HepG2 (cell line): ENCODE data around the gene GDF9. TPM values are rescaled to one million over a fixed set of nuclear protein-coding genes. Genes with fewer than 3 reads are reported as not detected.

ENCODE experiments used
- AGO1 ChIP-seq: fragments of 200-400 bp; formaldehyde crosslinking; IDR thresholded peaks from 2 replicates; pipeline ENCODE4 v1.6.1; 2017; ENCODE audit warnings: mild to moderate bottlenecking, low read depth, low read length, moderate library complexity; ENCODE audit not compliant: poor library complexity, severe bottlenecking
- BRD4 ChIP-seq: sonication (generic); formaldehyde crosslinking; IDR thresholded peaks from 2 replicates; pipeline ENCODE4 v1.4.0; 2020; ENCODE audit warnings: missing genetic modification reagents
- CEBPG ChIP-seq: IDR thresholded peaks from 2 replicates; pipeline ENCODE4 v1.6.1; 2016
- FOXP1 ChIP-seq, 2 experiments: fragments of 450-650 bp in 1 of 2; IDR thresholded peaks; 2 replicates each; pipeline ENCODE4 v1.6.1; 2017 to 2018; ENCODE audit warnings: antibody characterized with exemption in 1 of 2
- HDAC1 ChIP-seq: sonication (generic); formaldehyde crosslinking; IDR thresholded peaks from 2 replicates; pipeline ENCODE4 v1.5.1; 2020; ENCODE audit warnings: mild to moderate bottlenecking, missing genetic modification reagents
- HOXA3 ChIP-seq: sonication (generic); formaldehyde crosslinking; IDR thresholded peaks from 2 replicates; pipeline ENCODE4 v1.5.0; 2020; ENCODE audit warnings: missing genetic modification reagents
- IRX3 ChIP-seq: sonication (generic); formaldehyde crosslinking; IDR thresholded peaks from 2 replicates; pipeline ENCODE4 v1.8.1; 2023; ENCODE audit warnings: mild to moderate bottlenecking, low read depth, missing genetic modification reagents, borderline replicate concordance
- MTF1 ChIP-seq: sonication (generic); formaldehyde crosslinking; IDR thresholded peaks from 2 replicates; pipeline ENCODE4 v1.5.0; 2020; ENCODE audit warnings: missing genetic modification reagents
- MZF1 ChIP-seq: sonication (generic); formaldehyde crosslinking; IDR thresholded peaks from 2 replicates; pipeline ENCODE4 v1.8.1; 2023; ENCODE audit warnings: mild to moderate bottlenecking, missing genetic modification reagents, borderline replicate concordance
- NFE2 ChIP-seq: sonication (generic); formaldehyde crosslinking; IDR thresholded peaks from 2 replicates; pipeline ENCODE4 v1.4.0; 2020; ENCODE audit warnings: missing genetic modification reagents
- NONO ChIP-seq, 2 experiments: fragments of 450-650 bp in 1 of 2; sonication (generic) in 1 of 2; formaldehyde crosslinking in 1 of 2; IDR thresholded peaks in 1 of 2; conservative IDR thresholded peaks in 1 of 2; 2 replicates each; pipeline versions ENCODE4 v1.6.1 to v1.8.0; 2017 to 2022; ENCODE audit warnings: mild to moderate bottlenecking in 1 of 2, missing genetic modification reagents in 1 of 2, moderate library complexity in 1 of 2
- PAX8 ChIP-seq: sonication (generic); formaldehyde crosslinking; IDR thresholded peaks from 2 replicates; pipeline ENCODE4 v1.8.0; 2022; ENCODE audit warnings: mild to moderate bottlenecking, missing genetic modification reagents, borderline replicate concordance
- RORA ChIP-seq: sonication (generic); formaldehyde crosslinking; IDR thresholded peaks from 2 replicates; pipeline ENCODE4 v1.5.0; 2020; ENCODE audit warnings: mild to moderate bottlenecking, missing genetic modification reagents, moderate library complexity
- SAP130 ChIP-seq: IDR thresholded peaks from 2 replicates; pipeline ENCODE4 v1.6.1; 2016; ENCODE audit warnings: low read depth
- SYNCRIP ChIP-seq: fragments of 200-400 bp; formaldehyde crosslinking; IDR thresholded peaks from 2 replicates; pipeline ENCODE4 v1.6.1; 2018; ENCODE audit warnings: mild to moderate bottlenecking, low read depth, low read length; ENCODE audit not compliant: insufficient read depth
- TOE1 ChIP-seq: sonication (generic); formaldehyde crosslinking; IDR thresholded peaks from 2 replicates; pipeline ENCODE4 v1.4.0; 2020; ENCODE audit warnings: mild to moderate bottlenecking, missing genetic modification reagents
- ZBTB33 ChIP-seq: sonication (generic); formaldehyde crosslinking; IDR thresholded peaks from 2 replicates; pipeline ENCODE4 v1.4.0; 2020; ENCODE audit warnings: missing genetic modification reagents
- ZBTB38 ChIP-seq: sonication (generic); formaldehyde crosslinking; IDR thresholded peaks from 2 replicates; pipeline ENCODE4 v1.5.1; 2020; ENCODE audit warnings: mild to moderate bottlenecking, missing genetic modification reagents
- ZNF33B ChIP-seq: sonication (generic); formaldehyde crosslinking; IDR thresholded peaks from 2 replicates; pipeline ENCODE4 v1.5.1; 2020; ENCODE audit warnings: mild to moderate bottlenecking, missing genetic modification reagents
- ZNF468 ChIP-seq: sonication (generic); formaldehyde crosslinking; IDR thresholded peaks from 2 replicates; pipeline ENCODE4 v1.8.0; 2022; ENCODE audit warnings: mild to moderate bottlenecking, moderate library complexity, missing genetic modification reagents
- ZNF510 ChIP-seq: sonication (generic); formaldehyde crosslinking; IDR thresholded peaks from 2 replicates; pipeline ENCODE4 v1.4.0; 2020; ENCODE audit warnings: low read depth, mild to moderate bottlenecking, missing genetic modification reagents
- ZSCAN29 ChIP-seq: sonication (generic); formaldehyde crosslinking; conservative IDR thresholded peaks from 2 replicates; pipeline ENCODE4 v1.4.0; 2020; ENCODE audit warnings: mild to moderate bottlenecking, missing genetic modification reagents
- polyA plus RNA-seq, 8 experiments: library from polyadenylated mRNA; depleted of rRNA in 3 of 8; stranded (reverse) in 7 of 8; unstranded in 1 of 8; fragments of >200 nt; fragmentation: Illumina TruSeq in 4 of 8; extraction: Trizol in 4 of 8; gene quantifications; 2 replicates each; pipeline versions ENCODE4 v1.2.1 to v1.2.3, GENCODE V29; 2011 to 2016; ENCODE audit warnings: low read depth in 4 of 8, missing spikeins in 1 of 8, mixed read lengths in 1 of 8; ENCODE audit not compliant: insufficient read depth in 1 of 8
- total RNA-seq, 5 experiments: library from RNA; depleted of rRNA; stranded (reverse); fragments of >200 nt; fragmentation: Illumina TruSeq; extraction: Trizol; gene quantifications; 2 replicates each; pipeline ENCODE4 v1.2.3, GENCODE V29; 2016; ENCODE audit warnings: low read depth in 1 of 5
- TF ChIP-seq, protein P1 (sequence below): sonication (generic); formaldehyde crosslinking; IDR thresholded peaks from 2 replicates; pipeline ENCODE4 v1.5.1; 2020; ENCODE audit warnings: missing genetic modification reagents, mild to moderate bottlenecking, borderline replicate concordance
- TF ChIP-seq, protein P2 (sequence below): sonication (generic); formaldehyde crosslinking; IDR thresholded peaks from 2 replicates; pipeline ENCODE4 v1.8.0; 2022; ENCODE audit warnings: mild to moderate bottlenecking, missing genetic modification reagents; ENCODE audit not compliant: insufficient replicate concordance
- TF ChIP-seq, protein P3 (sequence below): sonication (generic); formaldehyde crosslinking; IDR thresholded peaks from 2 replicates; pipeline ENCODE4 v1.5.0; 2020; ENCODE audit warnings: mild to moderate bottlenecking, low read depth, missing genetic modification reagents, borderline replicate concordance

GDF9 gene
- total and polyA plus RNA-seq, 2 of the 13 experiments (the other 11 are each of a cell fraction or from before 2014, with no cell fraction given) = 0.33 to 0.38 TPM

- TF ChIP-seq PAX8 (no peak; the same call in 1 of the 2 replicates), SYNCRIP (no peak), TOE1 (CRISPR knock-in tag) (no peak), BRD4 (peak; percentile 26; the same call in 1 of the 2 replicates), NONO (IDR thresholded peaks at IDR 0.05) (no peak), NONO (CRISPR knock-in tag; conservative IDR thresholded peaks at IDR 0.05) (peak; percentile 96), NFE2 (CRISPR knock-in tag) (no peak), ZNF33B (CRISPR knock-in tag) (peak; percentile 87; the same call in 1 of the 2 replicates), CEBPG (peak; percentile 79), ZBTB38 (CRISPR knock-in tag) (no peak; the same call in 1 of the 2 replicates), MZF1 (CRISPR knock-in tag) (no peak), ZBTB33 (CRISPR knock-in tag) (no peak), AGO1 (no peak), SAP130 (CRISPR knock-in tag) (peak; percentile 93), IRX3 (CRISPR knock-in tag) (0 out of 2 replicates have a peak, but pooled peaks have one; percentile 14), HDAC1 (CRISPR knock-in tag) (peak; percentile 78), MTF1 (CRISPR knock-in tag) (no peak), ZNF510 (CRISPR knock-in tag) (peak; percentile 82; the same call in 1 of the 2 replicates), RORA (CRISPR knock-in tag) (no peak), FOXP1 (IDR thresholded peaks at IDR 0.05) (no peak), FOXP1 (CRISPR knock-in tag; IDR thresholded peaks at IDR 0.05) (no peak), HOXA3 (CRISPR knock-in tag) (peak; percentile 98), ZSCAN29 (CRISPR knock-in tag) (no peak; the same call in 1 of the 2 replicates), ZNF468 (CRISPR knock-in tag) (no peak)
- TF ChIP-seq, protein P1, sequence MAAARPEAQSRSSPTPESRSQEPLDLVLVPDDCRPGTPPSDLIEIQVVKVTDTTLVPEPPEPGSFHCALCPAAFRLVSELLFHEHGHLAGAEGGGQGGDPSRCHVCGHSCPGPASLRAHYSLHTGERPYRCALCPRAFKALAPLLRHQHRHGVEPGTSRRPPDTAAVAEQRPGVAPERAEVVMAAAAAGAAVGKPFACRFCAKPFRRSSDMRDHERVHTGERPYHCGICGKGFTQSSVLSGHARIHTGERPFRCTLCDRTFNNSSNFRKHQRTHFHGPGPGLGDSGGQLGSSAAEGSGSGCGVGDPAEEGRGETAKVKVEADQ (CRISPR knock-in tag) = no peak; the same call in 1 of the 2 replicates
- TF ChIP-seq, protein P2, sequence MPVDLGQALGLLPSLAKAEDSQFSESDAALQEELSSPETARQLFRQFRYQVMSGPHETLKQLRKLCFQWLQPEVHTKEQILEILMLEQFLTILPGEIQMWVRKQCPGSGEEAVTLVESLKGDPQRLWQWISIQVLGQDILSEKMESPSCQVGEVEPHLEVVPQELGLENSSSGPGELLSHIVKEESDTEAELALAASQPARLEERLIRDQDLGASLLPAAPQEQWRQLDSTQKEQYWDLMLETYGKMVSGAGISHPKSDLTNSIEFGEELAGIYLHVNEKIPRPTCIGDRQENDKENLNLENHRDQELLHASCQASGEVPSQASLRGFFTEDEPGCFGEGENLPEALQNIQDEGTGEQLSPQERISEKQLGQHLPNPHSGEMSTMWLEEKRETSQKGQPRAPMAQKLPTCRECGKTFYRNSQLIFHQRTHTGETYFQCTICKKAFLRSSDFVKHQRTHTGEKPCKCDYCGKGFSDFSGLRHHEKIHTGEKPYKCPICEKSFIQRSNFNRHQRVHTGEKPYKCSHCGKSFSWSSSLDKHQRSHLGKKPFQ (CRISPR knock-in tag) = peak; percentile 77
- TF ChIP-seq, protein P3, sequence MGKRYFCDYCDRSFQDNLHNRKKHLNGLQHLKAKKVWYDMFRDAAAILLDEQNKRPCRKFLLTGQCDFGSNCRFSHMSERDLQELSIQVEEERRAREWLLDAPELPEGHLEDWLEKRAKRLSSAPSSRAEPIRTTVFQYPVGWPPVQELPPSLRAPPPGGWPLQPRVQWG = no peak
Measured at GRCh38 chr5:132866342-132867045, at the start of gene GDF9, which contains the start of gene UQCRQ (continued).
